GM20000 (cell line): ENCODE results near the gene FZD2.
"Not testable (repeated sequence)": the region's sequence is repeated elsewhere in the genome, so short reads cannot be mapped to it uniquely, and the experiment has no call there.

Source experiments
- DNase-seq: peaks from one replicate; pipeline ENCODE4 v3.0.0; 2012; ENCODE audit warnings: low spot score
- CTCF ChIP-seq: IDR thresholded peaks from 2 replicates; pipeline ENCODE4 v1.5.1; 2012; ENCODE audit warnings: mild to moderate bottlenecking, control low read depth; ENCODE audit errors: extremely low read depth, missing control alignments

FZD2 gene

GRCh38 chr17:44575403-44575802, 18.1 kb downstream of the FZD2 start:
- DNase-seq = no peak
- no peak for TF ChIP-seq CTCF

- TF ChIP-seq CTCF = no peak
- DNase-seq = no peak
Observed at GRCh38 chr17:44578947-44579346, 21.7 kb downstream of the FZD2 start.

- no peak for DNase-seq
- no peak for TF ChIP-seq CTCF
Observed at GRCh38 chr17:44581868-44582267, 24.6 kb downstream of the FZD2 start.

GRCh38 chr17:44584443-44584842, 27.2 kb downstream of the FZD2 start:
- TF ChIP-seq CTCF = no peak
- no peak for DNase-seq

GRCh38 chr17:44585315-44585714, 28.0 kb downstream of the FZD2 start:
- no peak for DNase-seq
- TF ChIP-seq CTCF = no peak

- TF ChIP-seq CTCF = no peak
- DNase-seq = no peak
Observed at GRCh38 chr17:44587339-44587738, 30.1 kb downstream of the FZD2 start.

GRCh38 chr17:44589316-44590071, 32.2 kb downstream of the FZD2 start:
- TF ChIP-seq CTCF = no peak
- no peak for DNase-seq

GRCh38 chr17:44590072-44590462, 32.8 kb downstream of the FZD2 start:
- not testable (repeated sequence) for DNase-seq

GRCh38 chr17:44590762-44591161, 33.5 kb downstream of the FZD2 start:
- DNase-seq = not testable (repeated sequence)
